HepG2 (cell line): ENCODE results near the gene SNIP1. TPM values are rescaled to one million over a fixed set of nuclear protein-coding genes. Genes with fewer than 3 reads are reported as not detected.
A peak's percentile ranks its signal among the peaks of the same experiment; 100 is the strongest.

Experiments
- AHDC1 ChIP-seq: sonication (generic); formaldehyde crosslinking; IDR thresholded peaks from 2 replicates; pipeline ENCODE4 v1.5.1; 2020; ENCODE audit warnings: mild to moderate bottlenecking, missing genetic modification reagents, borderline replicate concordance
- ARID5B ChIP-seq: IDR thresholded peaks from 2 replicates; pipeline ENCODE4 v1.4.0; 2020; ENCODE audit warnings: mild to moderate bottlenecking, missing genetic modification reagents
- FOXP4 ChIP-seq: sonication (generic); formaldehyde crosslinking; IDR thresholded peaks from 2 replicates; pipeline ENCODE4 v1.4.0; 2020; ENCODE audit warnings: missing genetic modification reagents
- PATZ1 ChIP-seq: sonication (generic); formaldehyde crosslinking; IDR thresholded peaks from 2 replicates; pipeline ENCODE4 v1.4.0; 2020; ENCODE audit warnings: missing genetic modification reagents
- ZNF609 ChIP-seq: sonication (generic); formaldehyde crosslinking; IDR thresholded peaks from 2 replicates; pipeline ENCODE4 v1.4.0; 2020; ENCODE audit warnings: mild to moderate bottlenecking, missing genetic modification reagents, borderline replicate concordance
- ZSCAN29 ChIP-seq: sonication (generic); formaldehyde crosslinking; conservative IDR thresholded peaks from 2 replicates; pipeline ENCODE4 v1.4.0; 2020; ENCODE audit warnings: mild to moderate bottlenecking, missing genetic modification reagents
- polyA plus RNA-seq, 8 experiments: library from polyadenylated mRNA; depleted of rRNA in 3 of 8; stranded (reverse) in 7 of 8; unstranded in 1 of 8; fragments of >200 nt; fragmentation: Illumina TruSeq in 4 of 8; extraction: Trizol in 4 of 8; gene quantifications; 2 replicates each; pipeline versions ENCODE4 v1.2.1 to v1.2.3, GENCODE V29; 2011 to 2016; ENCODE audit warnings: low read depth in 4 of 8, missing spikeins in 1 of 8, mixed read lengths in 1 of 8; ENCODE audit not compliant: insufficient read depth in 1 of 8
- total RNA-seq, 5 experiments: library from RNA; depleted of rRNA; stranded (reverse); fragments of >200 nt; fragmentation: Illumina TruSeq; extraction: Trizol; gene quantifications; 2 replicates each; pipeline ENCODE4 v1.2.3, GENCODE V29; 2016; ENCODE audit warnings: low read depth in 1 of 5

The SNIP1 gene
- total and polyA plus RNA-seq, 2 of the 13 experiments (the other 11 are each of a cell fraction or from before 2014, with no cell fraction given), result 5.5 to 11.2 TPM

- TF ChIP-seq PATZ1 (CRISPR knock-in tag) (0 out of 2 replicates have a peak, but pooled peaks have one; percentile 31), ARID5B (CRISPR knock-in tag) (peak; percentile 53; the same call in 1 of the 2 replicates), AHDC1 (CRISPR knock-in tag) (peak; percentile 12; the same call in 1 of the 2 replicates), ZNF609 (CRISPR knock-in tag) (peak; percentile 39; the same call in 1 of the 2 replicates), FOXP4 (CRISPR knock-in tag) (peak; percentile 35; the same call in 1 of the 2 replicates), ZSCAN29 (CRISPR knock-in tag) (0 out of 2 replicates have a peak, but pooled peaks have one; percentile 43)
Measured at GRCh38 chr1:37532418-37533156, 21.5 kb downstream of the SNIP1 start (continued).
